Measurements from ENCODE around the gene HCAR2.
"Not testable (repeated sequence)": the region's sequence is repeated elsewhere in the genome, so short reads cannot be mapped to it uniquely, and the experiment has no call there.

Gene HCAR2

GRCh38 chr12:122661246-122661645 lies 41.9 kb downstream of the HCAR2 start:
- FAIRE-seq, result no peak

- FAIRE-seq, result no peak
Observed at GRCh38 chr12:122659579-122659978, 43.6 kb downstream of the HCAR2 start.

- no peak for FAIRE-seq
Observed at GRCh38 chr12:122656298-122656697, 46.9 kb downstream of the HCAR2 start.

- FAIRE-seq, result not testable (repeated sequence)
Observed at GRCh38 chr12:122653291-122653690, 49.9 kb downstream of the HCAR2 start.

- no peak for FAIRE-seq
Observed at GRCh38 chr12:122651520-122652224, 51.5 kb downstream of the HCAR2 start.
